ENCODE results near the gene BIVM. TPM values are rescaled to one million over a fixed set of nuclear protein-coding genes. Genes with fewer than 3 reads are reported as not detected.

Gene BIVM
- polyA plus RNA-seq, 1 donor (not counting 4 experiments of a cell fraction or from before 2014, with no cell fraction given): 20.7 TPM

GRCh38 chr13:102812611-102813287 lies 13.8 kb downstream of the BIVM start:
- no peak for FAIRE-seq
- no peak for DNase-seq (ENCODE audit: low read depth, low spot score)
- Histone ChIP-seq H2AFZ (ENCODE audit: control insufficient read depth, low read length) (peak overlapping the region; percentile 57), H3K9me1 (ENCODE audit: control insufficient read depth, extremely low read depth, insufficient read depth, low read length) (no peaks in the 10 kb centered on the region), H3K27me3 (ENCODE audit: control insufficient read depth, extremely low read depth, insufficient read depth, low read length) (no peaks in the 10 kb centered on the region), H3K9me3 (ENCODE audit: control insufficient read depth, low read depth, low read length) (no peaks in the 10 kb centered on the region), H3K4me1 (ENCODE audit: control insufficient read depth, extremely low read depth, insufficient read depth, low read length) (peaks cover 6% of the 10 kb centered on the region), H3K79me2 (ENCODE audit: control insufficient read depth, insufficient read depth, low read length) (peaks cover 46% of the 10 kb centered on the region), H3K9ac (ENCODE audit: control insufficient read depth, extremely low read depth, insufficient read depth, low read length) (peak overlapping the region; percentile 18), H4K20me1 (ENCODE audit: control insufficient read depth, extremely low read depth, insufficient read depth, low read length) (no peaks in the 10 kb centered on the region), H3K4me2 (ENCODE audit: control insufficient read depth, extremely low read depth, insufficient read depth, low read depth, low read length) (peak overlapping the region; percentile 52), H3K27ac (ENCODE audit: control insufficient read depth, insufficient read depth, low read length) (no peak overlapping the region), H3K4me3 (ENCODE audit: control insufficient read depth in 2 of 3, extremely low read depth in 1 of 3, insufficient read depth in 2 of 3, low read depth in 1 of 3, low read length in 3 of 3) (peak overlapping the region in 1 of 3 experiments; percentile 7), H3K36me3 (ENCODE audit: control insufficient read depth in 2 of 2, extremely low read depth in 1 of 2, insufficient read depth in 2 of 2, low read length in 2 of 2) (peaks cover 3% of the 10 kb centered on the region in 2 experiments)
- dilution Hi-C loops (cut with MboI; ENCODE audit: extremely low pct_ligation_motif_present, low sequenced_read_pairs): no loop called here
- TF ChIP-seq EZH2 (IDR thresholded peaks at IDR 0.05; ENCODE audit: low read length) (no peak), CTCF (optimal IDR thresholded peaks at IDR 0.05 in 1 of 3, IDR thresholded peaks at IDR 0.05 in 1 of 3, conservative IDR thresholded peaks at IDR 0.05 in 1 of 3; ENCODE audit: extremely low read depth in 1 of 3, insufficient read depth in 2 of 3, low read length in 3 of 3) (no peak)

- dilution Hi-C loops (cut with MboI; ENCODE audit: extremely low pct_ligation_motif_present, low sequenced_read_pairs): no loop called here
- FAIRE-seq (peak; percentile 43), DNase-seq (ENCODE audit: low read depth, low spot score) (no peak)
- H3K4me2 ChIP-seq (ENCODE audit: control insufficient read depth, extremely low read depth, insufficient read depth, low read depth, low read length): no peak overlapping the region
- no peaks in the 10 kb centered on the region for H3K9me1 ChIP-seq (ENCODE audit: control insufficient read depth, extremely low read depth, insufficient read depth, low read length)
- no peak overlapping the region for H3K4me3 ChIP-seq (ENCODE audit: control insufficient read depth in 2 of 3, extremely low read depth in 1 of 3, insufficient read depth in 2 of 3, low read depth in 1 of 3, low read length in 3 of 3)
- no peak overlapping the region for H3K9ac ChIP-seq (ENCODE audit: control insufficient read depth, extremely low read depth, insufficient read depth, low read length)
- no peak overlapping the region for H2AFZ ChIP-seq (ENCODE audit: control insufficient read depth, low read length)
- H3K27ac ChIP-seq (ENCODE audit: control insufficient read depth, insufficient read depth, low read length): no peak overlapping the region
- H3K36me3 ChIP-seq (ENCODE audit: control insufficient read depth in 2 of 2, extremely low read depth in 1 of 2, insufficient read depth in 2 of 2, low read length in 2 of 2): peaks cover 3% of the 10 kb centered on the region in 2 experiments
- H4K20me1 ChIP-seq (ENCODE audit: control insufficient read depth, extremely low read depth, insufficient read depth, low read length): no peaks in the 10 kb centered on the region
- peaks cover 6% of the 10 kb centered on the region for H3K4me1 ChIP-seq (ENCODE audit: control insufficient read depth, extremely low read depth, insufficient read depth, low read length)
- H3K79me2 ChIP-seq (ENCODE audit: control insufficient read depth, insufficient read depth, low read length): peaks cover 45% of the 10 kb centered on the region
- H3K9me3 ChIP-seq (ENCODE audit: control insufficient read depth, low read depth, low read length): no peaks in the 10 kb centered on the region
- TF ChIP-seq CTCF (optimal IDR thresholded peaks at IDR 0.05 in 1 of 3, IDR thresholded peaks at IDR 0.05 in 1 of 3, conservative IDR thresholded peaks at IDR 0.05 in 1 of 3; ENCODE audit: extremely low read depth in 1 of 3, insufficient read depth in 2 of 3, low read length in 3 of 3) (no peak), EZH2 (IDR thresholded peaks at IDR 0.05; ENCODE audit: low read length) (no peak)
- H3K27me3 ChIP-seq (ENCODE audit: control insufficient read depth, extremely low read depth, insufficient read depth, low read length): no peaks in the 10 kb centered on the region
Observed at GRCh38 chr13:102814025-102814607, 15.2 kb downstream of the BIVM start.
